Fibroblast of villous mesenchyme (primary cell): Measurements from ENCODE around the gene TNFAIP8L3. TPM values are rescaled to one million over a fixed set of nuclear protein-coding genes. Genes with fewer than 3 reads are reported as not detected.
"Not testable (repeated sequence)": the region's sequence is repeated elsewhere in the genome, so short reads cannot be mapped to it uniquely, and the experiment has no call there.

Experiments
- DNase-seq: peaks from one replicate; pipeline ENCODE4 v3.0.0-alpha.2; 2010; ENCODE audit warnings: low read depth
- H3K4me3 ChIP-seq: 2 replicates; pipeline ENCODE4 v1.5.1; 2011; ENCODE audit warnings: low read depth, mild to moderate bottlenecking, low read length
- CTCF ChIP-seq: IDR thresholded peaks from 2 replicates; pipeline ENCODE4 v1.5.1; 2012; ENCODE audit warnings: low read depth, mild to moderate bottlenecking, low read length; ENCODE audit not compliant: insufficient read depth
- total RNA-seq: library from RNA; depleted of rRNA; stranded (reverse); fragments of >200 nt; gene quantifications from 2 replicates; pipeline ENCODE4 v1.2.3, GENCODE V29; 2012

TNFAIP8L3 gene
- 0.43 and 0.64 TPM in 2 replicates for total RNA-seq

GRCh38 chr15:51094606-51095569, at the start of gene TNFAIP8L3:
TSS of gene TNFAIP8L3 (minus strand) at chr15:51094906. CDS start at chr15:51094595, 311 bp downstream.
- TF ChIP-seq CTCF, result no peak
- no peak for DNase-seq
- peak within 1 kb of the TSS; percentile 61 for H3K4me3 ChIP-seq

GRCh38 chr15:51144021-51144532, 49.4 kb upstream of the TNFAIP8L3 start:
- peak; percentile 44 for DNase-seq
- TF ChIP-seq CTCF, result no peak
- H3K4me3 ChIP-seq, result no peak overlapping the region

- not testable (repeated sequence) for H3K4me3 ChIP-seq, DNase-seq
These were observed 45.6 kb upstream of the TNFAIP8L3 start for GRCh38 chr15:51140347-51140746.

GRCh38 chr15:51139091-51139490, 44.4 kb upstream of the TNFAIP8L3 start:
- no peak for TF ChIP-seq CTCF
- no peak overlapping the region for H3K4me3 ChIP-seq
- no peak for DNase-seq

- no peak for DNase-seq
- H3K4me3 ChIP-seq, result no peak overlapping the region
- no peak for TF ChIP-seq CTCF
These were observed 43.2 kb upstream of the TNFAIP8L3 start for GRCh38 chr15:51137880-51138430.

GRCh38 chr15:51137024-51137423, 42.3 kb upstream of the TNFAIP8L3 start:
- no peak for DNase-seq
- no peak overlapping the region for H3K4me3 ChIP-seq
- no peak for TF ChIP-seq CTCF

- TF ChIP-seq CTCF, result no peak
- no peak overlapping the region for H3K4me3 ChIP-seq
- DNase-seq, result no peak
These were observed 40.6 kb upstream of the TNFAIP8L3 start for GRCh38 chr15:51135276-51135675.
